Measurements from ENCODE around the gene OTOG.

DNA sequence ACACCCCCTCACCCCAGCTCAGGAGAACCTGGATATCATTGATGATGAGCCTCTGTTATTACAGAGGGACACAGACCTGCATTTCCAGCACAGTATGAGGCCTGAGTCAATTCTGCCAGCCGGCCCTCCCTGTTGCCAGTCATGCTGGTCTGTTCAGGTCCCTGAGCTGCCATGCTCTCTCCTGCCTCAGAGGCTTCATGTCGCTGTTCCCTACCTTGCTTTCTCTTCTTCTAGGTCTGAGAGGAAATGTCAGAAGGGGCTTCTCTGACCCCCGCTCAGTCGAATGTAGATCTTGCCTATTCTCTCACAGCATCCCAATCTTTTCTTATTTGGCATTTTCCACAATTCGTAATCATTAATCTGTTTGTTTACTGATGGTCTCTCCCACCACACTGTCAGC, 48.6 kb upstream of the OTOG start:
- TF ChIP-seq, protein P1, sequence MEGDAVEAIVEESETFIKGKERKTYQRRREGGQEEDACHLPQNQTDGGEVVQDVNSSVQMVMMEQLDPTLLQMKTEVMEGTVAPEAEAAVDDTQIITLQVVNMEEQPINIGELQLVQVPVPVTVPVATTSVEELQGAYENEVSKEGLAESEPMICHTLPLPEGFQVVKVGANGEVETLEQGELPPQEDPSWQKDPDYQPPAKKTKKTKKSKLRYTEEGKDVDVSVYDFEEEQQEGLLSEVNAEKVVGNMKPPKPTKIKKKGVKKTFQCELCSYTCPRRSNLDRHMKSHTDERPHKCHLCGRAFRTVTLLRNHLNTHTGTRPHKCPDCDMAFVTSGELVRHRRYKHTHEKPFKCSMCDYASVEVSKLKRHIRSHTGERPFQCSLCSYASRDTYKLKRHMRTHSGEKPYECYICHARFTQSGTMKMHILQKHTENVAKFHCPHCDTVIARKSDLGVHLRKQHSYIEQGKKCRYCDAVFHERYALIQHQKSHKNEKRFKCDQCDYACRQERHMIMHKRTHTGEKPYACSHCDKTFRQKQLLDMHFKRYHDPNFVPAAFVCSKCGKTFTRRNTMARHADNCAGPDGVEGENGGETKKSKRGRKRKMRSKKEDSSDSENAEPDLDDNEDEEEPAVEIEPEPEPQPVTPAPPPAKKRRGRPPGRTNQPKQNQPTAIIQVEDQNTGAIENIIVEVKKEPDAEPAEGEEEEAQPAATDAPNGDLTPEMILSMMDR (IDR thresholded peaks at IDR 0.05): no peak
- TF ChIP-seq POLR2A (IDR thresholded peaks at IDR 0.05): no peak
